Jurkat, Clone E6-1 (cell line): ENCODE results near the gene CYYR1.

Experiments used
- DNase-seq: peaks from one replicate; pipeline ENCODE4 v3.0.0-alpha.2; 2011; ENCODE audit warnings: low read depth, low spot score
- H3K4me3 ChIP-seq: 2 replicates; pipeline ENCODE4 v1.5.1; 2011; ENCODE audit warnings: mild to moderate bottlenecking, low read length, control low read depth, moderate library complexity

CYYR1 gene

GRCh38 chr21:26557106-26557505 lies 16.0 kb downstream of the CYYR1 start:
- no peak overlapping the region for H3K4me3 ChIP-seq
- DNase-seq = no peak

GRCh38 chr21:26555540-26556146 lies 17.4 kb downstream of the CYYR1 start:
- DNase-seq = no peak
- no peak overlapping the region for H3K4me3 ChIP-seq

DNA sequence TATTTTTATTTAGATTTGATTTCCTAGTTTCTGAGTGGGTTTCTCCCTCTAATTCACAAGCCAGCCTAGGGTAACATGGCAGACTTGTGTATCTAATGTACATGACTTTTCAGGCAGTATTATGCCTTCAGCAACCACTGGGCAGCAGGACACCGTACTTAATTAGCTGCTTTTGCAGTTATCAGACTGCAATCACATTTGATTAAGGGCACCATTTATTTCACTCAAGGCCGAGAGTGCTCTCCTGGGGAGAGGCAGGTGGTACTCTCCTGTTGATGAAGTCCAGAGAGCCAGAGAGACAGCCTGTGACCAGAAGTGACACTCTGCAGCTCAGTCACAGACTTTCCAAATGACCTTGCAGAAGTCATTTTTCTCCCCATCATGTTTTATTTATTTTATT lies 18.7 kb downstream of the CYYR1 start:
- no peak overlapping the region for H3K4me3 ChIP-seq
- no peak for DNase-seq

DNA sequence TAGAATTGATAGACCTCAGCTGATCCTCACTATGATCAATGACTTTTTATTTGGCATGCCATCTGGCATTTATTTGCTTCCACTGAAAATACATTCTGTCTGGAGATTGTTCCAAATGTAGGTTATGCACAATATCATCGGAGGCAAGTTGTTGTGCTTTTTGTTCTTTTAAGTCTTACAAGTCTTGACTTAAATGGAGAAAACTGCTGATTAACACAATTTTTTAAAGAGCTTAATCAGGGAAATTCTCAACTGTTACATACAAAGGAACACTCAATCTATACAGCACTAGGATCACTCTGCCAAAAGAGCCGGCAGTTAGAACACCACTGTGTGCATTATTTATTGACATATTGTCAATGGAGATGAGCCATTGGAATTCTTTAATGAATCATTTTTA lies 19.2 kb downstream of the CYYR1 start:
- no peak overlapping the region for H3K4me3 ChIP-seq
- no peak for DNase-seq

GRCh38 chr21:26550326-26550725 lies 22.8 kb downstream of the CYYR1 start:
- no peak overlapping the region for H3K4me3 ChIP-seq
- no peak for DNase-seq

DNA sequence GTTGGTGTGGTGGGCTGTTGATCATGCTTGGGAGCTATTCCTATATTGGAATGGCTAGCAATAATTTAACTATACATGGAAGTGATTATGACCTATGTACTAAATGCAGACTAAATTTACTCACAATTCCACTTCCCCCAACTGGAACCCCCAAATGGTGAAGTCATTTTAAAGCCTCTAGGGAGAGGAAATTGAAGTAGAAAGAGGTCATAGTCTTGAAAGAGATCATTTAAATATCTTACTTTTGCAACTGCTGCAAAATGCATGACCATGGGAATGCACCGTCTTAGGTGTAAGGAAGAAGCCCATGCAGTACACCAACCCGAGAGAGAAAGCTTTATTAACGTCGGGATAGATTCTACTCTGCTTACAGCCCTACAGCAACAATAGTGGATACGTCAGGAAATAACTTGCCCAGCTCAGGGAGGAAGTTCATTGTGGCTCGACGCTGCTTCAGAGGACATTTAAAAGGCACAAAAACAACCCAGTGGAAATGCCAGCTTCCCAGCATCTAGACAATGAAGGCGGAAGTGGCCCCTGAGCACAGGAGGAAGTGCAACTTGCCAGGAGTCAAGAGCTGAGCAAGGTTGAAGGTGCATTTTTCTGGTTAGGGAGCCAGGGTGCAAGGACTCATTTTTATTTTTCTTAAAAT lies 26.5 kb downstream of the CYYR1 start:
- H3K4me3 ChIP-seq = no peak overlapping the region
- DNase-seq = no peak

GRCh38 chr21:26544201-26544775 lies 28.8 kb downstream of the CYYR1 start:
- DNase-seq = no peak
- H3K4me3 ChIP-seq = no peak overlapping the region

DNA sequence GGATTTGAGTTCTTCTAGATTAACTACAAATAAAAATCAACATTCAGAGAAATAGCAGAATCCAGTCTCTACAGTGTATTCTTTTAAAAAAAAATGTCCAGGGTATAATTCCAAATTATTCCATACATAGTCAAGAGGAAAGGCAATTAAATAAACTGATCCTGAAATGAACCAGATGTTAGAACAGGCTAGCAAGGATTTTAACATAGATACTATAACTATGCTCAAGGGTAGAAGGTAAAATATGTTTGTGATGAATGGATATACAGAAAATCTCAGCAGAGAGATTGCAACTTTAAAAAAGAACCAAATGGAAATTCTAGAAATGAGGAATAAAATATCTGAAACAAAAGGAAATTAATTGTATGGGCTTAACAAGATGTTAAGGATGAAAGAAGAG lies 32.4 kb downstream of the CYYR1 start:
- no peak overlapping the region for H3K4me3 ChIP-seq
- no peak for DNase-seq

- DNase-seq = no peak
- no peak overlapping the region for H3K4me3 ChIP-seq
Measured at GRCh38 chr21:26539566-26539965, 33.5 kb downstream of the CYYR1 start.

DNA sequence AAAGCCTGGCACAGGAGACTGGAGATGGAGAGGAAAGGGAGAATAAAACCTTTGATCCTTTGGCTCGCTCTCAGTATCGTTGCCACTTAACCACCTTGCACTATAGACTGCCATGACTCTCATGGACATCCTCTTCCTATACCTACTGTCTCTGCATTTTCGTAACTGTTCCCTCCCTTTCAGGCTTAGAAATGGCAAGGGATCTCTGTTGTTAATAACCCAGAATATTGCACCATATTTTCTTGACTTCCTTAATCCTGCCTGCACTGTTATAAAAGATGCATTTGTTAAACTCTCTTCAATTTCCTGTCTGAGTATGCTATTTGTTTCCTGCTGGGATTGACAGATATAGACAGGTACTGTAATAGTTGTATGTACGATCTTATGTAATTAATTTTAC lies 38.6 kb downstream of the CYYR1 start:
- DNase-seq = no peak
- H3K4me3 ChIP-seq = no peak overlapping the region

DNA sequence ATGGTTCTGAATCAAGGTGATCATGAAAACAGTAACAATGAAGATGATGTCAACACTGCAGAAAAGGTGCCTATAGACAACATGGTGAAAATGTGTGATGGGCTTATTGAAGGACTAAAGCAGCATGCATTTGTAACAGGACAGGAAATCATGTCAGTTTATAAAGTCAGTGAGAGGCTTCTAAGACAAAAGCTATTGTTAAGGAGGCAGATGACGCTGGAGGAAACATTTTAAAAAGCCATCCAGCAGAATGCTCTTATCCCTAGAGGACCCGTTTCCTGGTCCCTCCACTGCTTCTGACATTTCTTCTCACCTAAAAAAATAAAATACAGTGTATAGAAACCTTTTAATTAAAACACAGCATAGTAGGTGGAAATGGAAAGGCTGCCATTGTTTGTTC lies 40.9 kb downstream of the CYYR1 start:
- DNase-seq = no peak
- H3K4me3 ChIP-seq = no peak overlapping the region

DNA sequence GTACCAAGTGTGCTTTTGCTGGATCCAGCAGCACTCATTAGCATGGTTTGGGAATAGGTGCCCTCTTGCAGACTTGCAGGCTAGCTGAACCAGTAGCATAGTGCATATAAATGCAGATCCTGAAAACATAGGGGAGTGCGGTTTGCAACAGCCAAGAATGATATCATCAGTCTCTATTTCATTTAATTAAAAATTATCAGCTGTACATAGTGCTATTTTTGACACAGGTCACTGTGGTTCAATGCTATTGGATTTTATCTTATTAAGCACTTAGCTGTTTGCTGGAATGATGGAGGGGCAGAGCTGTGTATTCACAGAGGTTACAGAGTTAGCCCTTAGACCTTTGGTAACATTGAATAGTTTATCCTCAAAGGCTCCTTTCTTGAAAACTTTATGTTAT lies 43.6 kb downstream of the CYYR1 start:
- no peak for DNase-seq

DNA sequence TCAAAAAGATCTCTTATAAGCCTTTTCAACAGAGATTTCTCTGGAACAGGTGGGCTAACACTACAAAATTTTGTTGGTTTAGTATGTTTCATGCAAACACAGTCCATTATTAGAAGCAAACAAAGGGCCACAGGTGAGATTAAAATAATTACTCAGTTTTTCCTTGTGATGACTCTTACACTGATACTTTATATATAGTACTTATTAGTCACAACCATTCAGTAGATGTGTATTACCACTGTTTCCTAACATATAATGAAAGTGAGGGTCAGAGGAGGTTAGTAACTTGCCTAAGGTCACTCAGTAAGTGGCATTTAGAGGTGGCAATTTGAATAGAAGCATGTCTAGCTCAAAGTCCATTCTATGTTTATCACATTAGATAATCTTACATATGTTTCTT lies 44.2 kb downstream of the CYYR1 start:
- no peak for DNase-seq
- no peak overlapping the region for H3K4me3 ChIP-seq

More for the DNA sequence above, 43.6 kb downstream of the CYYR1 start:
- H3K4me3 ChIP-seq = no peak overlapping the region

DNA sequence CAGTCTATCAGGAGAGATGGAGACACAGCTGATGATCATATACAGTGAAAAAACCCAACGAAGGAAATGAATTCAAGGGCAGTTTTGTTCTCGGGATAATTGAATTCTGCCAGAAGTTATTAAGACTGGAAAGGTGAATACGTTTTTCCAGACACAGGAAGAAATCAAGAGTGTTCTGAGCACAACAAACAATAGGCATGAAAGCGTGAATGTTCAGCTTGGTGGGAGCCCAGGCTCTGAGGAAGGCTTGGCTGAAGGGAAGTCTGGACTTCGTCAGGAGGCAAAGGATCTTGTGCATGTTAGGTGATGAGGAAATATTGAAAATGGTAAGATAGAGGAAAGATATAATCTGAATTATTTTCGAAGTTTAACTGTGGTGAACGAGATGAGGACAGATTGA lies 50.4 kb downstream of the CYYR1 start:
- no peak for DNase-seq
- H3K4me3 ChIP-seq = no peak overlapping the region

- no peak overlapping the region for H3K4me3 ChIP-seq
- DNase-seq = no peak
Measured at GRCh38 chr21:26519142-26519541, 53.9 kb downstream of the CYYR1 start.

DNA sequence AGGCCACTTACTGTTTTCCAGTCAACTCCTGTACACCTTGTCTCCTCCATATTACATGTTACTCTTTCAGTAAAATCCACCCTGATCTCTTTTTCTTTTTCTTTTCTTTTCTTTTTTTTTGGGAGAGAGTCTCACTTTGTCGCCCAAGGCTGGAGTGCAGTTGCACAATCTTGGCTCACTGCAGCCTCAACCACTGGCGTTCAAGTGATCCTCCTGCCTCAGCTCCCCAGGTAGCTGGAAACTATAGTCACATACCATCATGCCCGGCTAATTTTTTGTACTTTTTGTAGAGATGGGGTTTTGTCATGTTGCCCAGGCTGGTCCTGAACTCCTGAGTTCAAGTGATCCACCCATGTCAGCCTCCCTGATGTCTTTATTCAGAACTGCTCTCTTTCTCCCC lies 57.8 kb downstream of the CYYR1 start:
- no peak for DNase-seq
- H3K4me3 ChIP-seq = no peak overlapping the region

GRCh38 chr21:26513212-26513611 lies 59.9 kb downstream of the CYYR1 start:
- no peak for DNase-seq
- no peak overlapping the region for H3K4me3 ChIP-seq

- no peak for DNase-seq
- no peak overlapping the region for H3K4me3 ChIP-seq
Measured at GRCh38 chr21:26512664-26513063, 60.4 kb downstream of the CYYR1 start.

GRCh38 chr21:26508903-26509302 lies 64.2 kb downstream of the CYYR1 start:
- H3K4me3 ChIP-seq = no peak overlapping the region
- no peak for DNase-seq

DNA sequence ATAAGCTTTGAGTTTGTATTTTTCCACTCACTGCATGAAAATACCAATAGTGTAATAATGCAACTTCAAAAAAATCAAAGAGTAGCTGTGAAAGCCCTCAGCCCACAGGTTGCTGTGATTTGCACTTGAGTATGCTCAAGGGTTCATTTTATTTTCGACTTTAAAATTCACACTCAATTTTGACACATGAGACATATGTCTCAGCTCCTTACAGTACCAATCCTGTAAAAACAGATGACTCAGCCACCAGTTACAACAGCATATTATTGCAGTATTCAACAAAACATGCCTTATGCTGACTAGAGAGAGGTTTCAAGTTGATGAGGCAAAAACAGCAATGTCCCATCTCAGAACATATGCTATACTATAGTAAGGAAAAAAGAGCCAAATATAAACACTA lies 66.1 kb downstream of the CYYR1 start:
- no peak for DNase-seq
- H3K4me3 ChIP-seq = no peak overlapping the region

DNA sequence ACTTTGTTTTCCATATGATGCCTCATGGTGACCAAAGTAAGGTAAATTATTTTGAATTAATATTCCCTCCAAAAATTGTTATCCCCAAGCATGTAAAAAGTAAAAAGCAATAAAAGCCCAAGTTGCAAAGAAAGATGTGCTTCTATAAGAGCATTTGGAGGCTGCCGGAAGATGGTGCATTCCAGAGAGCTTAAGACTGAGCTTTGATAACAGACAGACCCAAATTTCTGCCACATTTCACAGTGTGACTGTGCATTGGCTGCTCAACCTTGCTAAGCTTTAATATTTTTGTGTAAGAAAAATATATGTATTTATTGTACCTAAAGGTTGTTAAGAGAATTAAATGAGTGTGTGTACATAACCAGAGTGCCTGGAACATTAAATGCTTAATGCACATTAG lies 67.9 kb downstream of the CYYR1 start:
- no peak for DNase-seq
- no peak overlapping the region for H3K4me3 ChIP-seq
